AG09309 (cell line): ENCODE data around the gene GPR37.

Experiments used
- DNase-seq: peaks from one replicate; pipeline ENCODE4 v3.0.0-alpha.2; 2010; ENCODE audit warnings: low read depth
- H3K4me3 ChIP-seq: 2 replicates; pipeline ENCODE4 v1.5.1; 2011; ENCODE audit warnings: mild to moderate bottlenecking, low read depth, low read length, moderate library complexity; ENCODE audit not compliant: control insufficient read depth
- TF ChIP-seq, protein P1 (sequence below): IDR thresholded peaks from 2 replicates; pipeline ENCODE4 v1.5.1; 2011; ENCODE audit warnings: mild to moderate bottlenecking, low read depth, low read length, inconsistent platforms; ENCODE audit not compliant: insufficient read depth, control insufficient read depth; ENCODE audit errors: missing control alignments

Gene GPR37

DNA sequence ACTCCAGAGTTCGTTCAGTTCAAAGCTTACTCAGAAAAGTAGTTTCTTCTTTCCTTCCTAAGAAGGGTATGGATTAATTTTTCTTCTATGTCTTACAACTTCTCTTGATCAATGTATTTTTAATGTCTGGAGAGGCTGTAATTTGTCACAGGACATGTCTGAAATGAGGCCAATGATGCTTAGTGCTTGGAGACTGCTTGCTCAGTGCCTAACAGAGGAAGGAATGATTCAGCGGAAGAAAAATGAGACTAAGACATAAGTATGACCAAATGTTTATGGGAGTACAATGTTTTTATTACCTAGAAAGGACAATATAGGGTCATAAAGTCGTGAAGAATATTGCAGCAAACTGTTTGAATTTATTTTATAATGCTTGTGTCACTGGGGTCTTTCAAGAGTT lies 43.3 kb downstream of the GPR37 start:
- H3K4me3 ChIP-seq = no peak overlapping the region
- TF ChIP-seq, protein P1, sequence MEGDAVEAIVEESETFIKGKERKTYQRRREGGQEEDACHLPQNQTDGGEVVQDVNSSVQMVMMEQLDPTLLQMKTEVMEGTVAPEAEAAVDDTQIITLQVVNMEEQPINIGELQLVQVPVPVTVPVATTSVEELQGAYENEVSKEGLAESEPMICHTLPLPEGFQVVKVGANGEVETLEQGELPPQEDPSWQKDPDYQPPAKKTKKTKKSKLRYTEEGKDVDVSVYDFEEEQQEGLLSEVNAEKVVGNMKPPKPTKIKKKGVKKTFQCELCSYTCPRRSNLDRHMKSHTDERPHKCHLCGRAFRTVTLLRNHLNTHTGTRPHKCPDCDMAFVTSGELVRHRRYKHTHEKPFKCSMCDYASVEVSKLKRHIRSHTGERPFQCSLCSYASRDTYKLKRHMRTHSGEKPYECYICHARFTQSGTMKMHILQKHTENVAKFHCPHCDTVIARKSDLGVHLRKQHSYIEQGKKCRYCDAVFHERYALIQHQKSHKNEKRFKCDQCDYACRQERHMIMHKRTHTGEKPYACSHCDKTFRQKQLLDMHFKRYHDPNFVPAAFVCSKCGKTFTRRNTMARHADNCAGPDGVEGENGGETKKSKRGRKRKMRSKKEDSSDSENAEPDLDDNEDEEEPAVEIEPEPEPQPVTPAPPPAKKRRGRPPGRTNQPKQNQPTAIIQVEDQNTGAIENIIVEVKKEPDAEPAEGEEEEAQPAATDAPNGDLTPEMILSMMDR = no peak
- no peak for DNase-seq

GRCh38 chr7:124720195-124720594 lies 45.4 kb downstream of the GPR37 start:
- H3K4me3 ChIP-seq = no peak overlapping the region
- no peak for DNase-seq
- TF ChIP-seq, protein P1 = no peak

DNA sequence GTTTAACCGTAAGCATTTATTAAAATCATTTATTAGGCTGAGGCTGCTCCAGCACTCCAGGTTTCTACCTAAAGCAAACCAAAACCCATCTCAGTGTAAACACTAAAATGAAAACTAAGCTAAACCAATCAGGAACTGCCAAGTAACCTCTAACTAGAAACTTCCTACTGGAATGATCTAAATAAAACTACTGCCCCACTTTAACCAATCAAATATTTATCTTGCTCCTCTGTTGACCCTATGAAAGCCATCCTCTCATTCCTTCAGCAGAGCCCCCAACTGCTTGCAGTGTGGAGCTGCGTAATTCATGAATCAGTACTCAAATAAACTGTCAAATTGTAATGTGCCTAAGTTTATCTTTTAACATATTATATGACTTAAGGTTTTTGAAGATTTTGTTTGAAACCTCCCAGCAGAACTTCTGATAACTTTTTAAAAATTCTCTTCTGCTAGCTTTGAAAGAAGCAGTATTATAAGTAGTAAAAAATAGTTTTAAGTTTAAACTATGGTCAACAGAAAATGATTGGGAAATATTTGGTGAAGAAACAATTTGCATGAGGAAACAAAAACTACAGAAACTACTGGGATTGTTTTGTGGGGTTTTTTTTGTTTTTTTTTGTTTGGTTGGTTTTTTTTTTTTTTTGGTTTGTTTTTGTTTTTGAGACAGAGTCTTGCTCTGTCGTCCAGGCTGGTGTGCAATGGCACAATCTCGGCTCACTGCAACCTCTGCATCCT lies 47.4 kb downstream of the GPR37 start:
- TF ChIP-seq, protein P1 = no peak
- DNase-seq = no peak

GRCh38 chr7:124716894-124717293 lies 48.7 kb downstream of the GPR37 start:
- DNase-seq = no peak
- no peak overlapping the region for H3K4me3 ChIP-seq
- TF ChIP-seq, protein P1 = no peak

More for the DNA sequence above, 47.4 kb downstream of the GPR37 start:
- no peak overlapping the region for H3K4me3 ChIP-seq

GRCh38 chr7:124713086-124713485 lies 52.5 kb downstream of the GPR37 start:
- TF ChIP-seq, protein P1 = no peak
- no peak overlapping the region for H3K4me3 ChIP-seq
- DNase-seq = no peak

- DNase-seq = no peak
- no peak overlapping the region for H3K4me3 ChIP-seq
- TF ChIP-seq, protein P1 = no peak
These were observed 53.6 kb downstream of the GPR37 start for GRCh38 chr7:124712017-124712416.
